Left forelimb (tissue), 1 donor: Measurements from ENCODE around the gene SLCO4A1.

Experiments
- DNase-seq: peaks from one replicate; pipeline ENCODE4 v3.0.0-alpha.2; 2018; ENCODE audit warnings: low spot score

The SLCO4A1 gene

GRCh38 chr20:62638055-62638570, 4.2 kb upstream of the SLCO4A1 start:
- DNase-seq = no peak

GRCh38 chr20:62638679-62639406, 3.5 kb upstream of the SLCO4A1 start:
- no peak for DNase-seq

DNA sequence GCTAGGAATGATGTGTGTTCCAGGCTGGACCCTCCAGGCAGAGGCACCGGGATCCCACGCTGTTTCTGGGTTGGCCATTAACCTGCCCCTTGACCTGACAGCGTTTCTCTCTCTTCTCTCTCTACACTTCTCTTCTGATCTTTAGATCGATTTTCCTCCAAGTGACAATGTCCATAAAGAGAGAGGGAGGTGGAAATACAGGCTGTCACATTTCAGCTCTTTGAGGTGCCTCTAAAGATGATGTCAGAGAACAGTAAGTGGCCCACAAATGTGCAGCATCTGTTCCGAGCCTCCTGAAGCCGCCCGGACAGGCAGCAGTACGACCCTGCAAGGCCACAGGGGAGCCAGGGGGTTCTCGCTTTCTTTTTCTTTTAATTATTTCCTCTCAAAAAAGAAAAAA, 2.5 kb upstream of the SLCO4A1 start:
- DNase-seq = no peak

- no peak for DNase-seq
Measured at GRCh38 chr20:62640870-62641269, 1.4 kb upstream of the SLCO4A1 start.

DNA sequence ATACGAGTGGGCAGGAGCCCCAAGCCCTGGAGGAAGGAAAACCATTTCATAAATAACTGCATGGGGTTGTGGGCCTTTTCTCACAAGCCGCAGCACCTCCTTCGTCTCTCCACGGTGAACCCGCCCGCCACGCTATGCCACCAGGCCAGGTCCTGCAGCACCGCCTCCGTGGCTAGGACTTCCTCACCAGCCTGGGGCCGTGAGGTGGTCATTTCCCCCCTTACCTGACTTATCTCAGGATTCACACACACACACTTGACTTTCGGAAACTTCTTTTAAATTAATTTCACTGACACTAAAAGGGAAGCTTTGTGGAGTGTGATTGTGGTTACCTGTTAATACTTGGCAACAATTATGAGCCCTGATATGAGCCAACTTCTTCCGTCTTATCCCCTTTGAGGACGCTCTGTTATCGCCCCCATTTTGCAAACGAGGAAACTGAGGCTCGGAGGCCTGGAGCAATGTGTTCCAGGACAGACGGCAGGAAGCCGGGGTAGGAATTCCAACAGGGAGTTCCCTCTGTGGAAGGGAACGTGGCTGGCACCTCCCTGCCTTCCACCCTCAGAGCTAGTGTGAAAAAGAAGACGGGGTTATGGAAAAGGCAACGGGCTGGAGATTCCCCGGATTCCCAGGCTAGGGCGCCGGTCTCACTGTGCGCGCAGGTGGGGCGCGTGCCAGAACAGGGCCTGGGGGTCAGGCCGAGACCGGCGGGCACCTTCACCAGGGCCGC, 817 bp upstream of the SLCO4A1 start:
- no peak for DNase-seq

DNA sequence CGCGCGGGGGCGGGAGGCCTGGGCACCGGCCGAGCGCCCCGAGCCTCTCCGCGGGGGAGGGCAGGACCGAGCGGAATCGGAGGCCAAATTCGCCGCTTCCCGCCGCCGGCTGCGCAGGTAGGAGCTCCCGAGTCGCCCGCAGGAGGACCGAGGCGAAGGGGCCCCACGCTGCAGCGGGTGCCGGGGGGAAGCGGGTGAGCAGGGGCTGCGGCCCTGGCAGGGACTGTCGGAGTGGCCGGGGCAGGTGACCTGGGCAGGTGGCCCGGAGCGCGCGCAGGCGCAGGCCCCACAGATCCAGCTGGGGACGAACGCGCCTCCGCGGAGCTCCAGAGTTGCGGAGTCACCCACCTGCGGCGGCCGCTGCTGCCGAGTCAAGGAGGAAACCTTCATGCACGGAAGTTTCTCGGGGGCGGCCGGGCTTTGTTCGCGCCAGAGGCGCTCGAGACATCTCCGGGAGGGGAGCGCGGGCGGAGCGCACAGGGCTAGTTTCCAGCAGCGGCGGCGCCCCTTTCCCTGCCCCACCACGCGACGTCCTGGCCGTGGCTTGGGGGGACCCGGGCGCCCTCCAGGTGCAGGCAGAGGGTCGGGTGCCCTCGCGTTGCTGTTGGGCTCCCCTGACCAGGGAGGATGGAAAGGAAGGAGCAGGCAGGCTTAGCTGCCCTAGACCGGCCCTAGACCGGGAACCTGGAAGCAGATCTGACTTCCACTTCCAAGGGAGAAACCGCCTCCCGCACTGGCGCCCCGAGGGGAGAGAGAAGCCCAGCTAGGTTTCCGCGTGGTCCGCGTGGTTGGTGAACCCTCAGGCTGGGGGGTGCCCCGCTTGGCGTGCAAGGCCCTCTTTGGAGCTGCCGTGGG, 590 bp downstream of the SLCO4A1 start:
- DNase-seq = no peak

DNA sequence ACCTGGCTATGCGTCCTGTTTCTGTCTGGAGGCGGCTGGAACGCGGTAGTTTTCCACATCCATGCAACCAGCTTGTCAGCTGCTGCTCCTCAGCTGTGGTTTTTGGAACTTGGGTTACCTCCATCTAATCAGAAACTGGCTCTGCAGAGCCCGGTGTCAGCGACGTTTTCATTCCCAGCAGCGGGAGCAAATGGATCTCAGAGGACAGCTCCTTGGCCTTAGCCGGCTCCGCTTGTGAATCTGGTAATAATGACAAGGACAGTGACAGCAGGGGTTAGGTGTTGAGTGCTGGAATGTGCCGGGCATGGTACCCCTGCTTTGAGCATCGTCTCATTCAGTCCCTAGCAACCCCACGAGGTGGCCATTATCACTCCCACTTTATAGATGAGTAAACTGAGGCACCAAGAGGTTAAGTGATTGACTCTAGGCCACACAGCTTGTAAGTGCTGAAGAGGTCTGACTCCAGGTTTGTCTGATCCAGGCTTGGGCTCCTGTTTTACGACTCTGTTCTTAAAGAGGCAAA, 1.3 kb downstream of the SLCO4A1 start:
- DNase-seq = no peak

- DNase-seq = no peak
Measured at GRCh38 chr20:62644044-62644795, 1.9 kb downstream of the SLCO4A1 start.

DNA sequence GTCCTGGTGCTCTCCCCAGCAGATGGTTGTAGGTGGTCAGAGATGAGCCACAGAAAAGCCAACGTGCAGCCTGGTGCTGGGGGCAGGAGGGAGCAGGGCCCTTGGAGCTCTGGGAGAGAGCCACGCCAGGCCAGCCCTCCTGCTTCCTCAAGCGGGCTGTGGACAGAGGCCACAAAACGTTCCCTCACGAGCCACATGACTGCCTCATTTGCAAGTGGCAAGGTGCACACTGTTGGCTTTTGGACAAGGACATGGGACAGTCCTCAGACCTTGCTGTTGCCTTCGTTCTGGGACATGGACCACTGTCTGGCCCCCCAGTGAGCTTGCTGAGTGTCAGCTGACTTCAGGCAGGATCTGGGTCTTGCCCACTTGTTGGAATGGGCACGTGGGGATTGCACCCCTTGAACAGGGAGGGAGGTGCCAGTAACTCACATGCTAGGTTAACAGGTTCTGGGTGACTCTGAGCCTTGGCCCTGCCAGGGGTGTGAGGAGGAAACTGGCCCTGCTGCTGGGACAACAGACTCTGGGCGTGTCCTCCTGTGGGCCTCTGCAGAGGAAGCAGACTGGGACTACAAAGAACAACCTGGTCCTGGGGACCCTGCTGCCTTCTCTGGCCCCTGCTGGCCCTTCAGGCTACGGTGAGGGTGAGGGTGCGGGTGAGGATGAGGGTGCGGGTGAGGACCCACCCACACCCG, 2.6 kb downstream of the SLCO4A1 start:
- DNase-seq = no peak

GRCh38 chr20:62645613-62646012, 3.3 kb downstream of the SLCO4A1 start:
- no peak for DNase-seq

DNA sequence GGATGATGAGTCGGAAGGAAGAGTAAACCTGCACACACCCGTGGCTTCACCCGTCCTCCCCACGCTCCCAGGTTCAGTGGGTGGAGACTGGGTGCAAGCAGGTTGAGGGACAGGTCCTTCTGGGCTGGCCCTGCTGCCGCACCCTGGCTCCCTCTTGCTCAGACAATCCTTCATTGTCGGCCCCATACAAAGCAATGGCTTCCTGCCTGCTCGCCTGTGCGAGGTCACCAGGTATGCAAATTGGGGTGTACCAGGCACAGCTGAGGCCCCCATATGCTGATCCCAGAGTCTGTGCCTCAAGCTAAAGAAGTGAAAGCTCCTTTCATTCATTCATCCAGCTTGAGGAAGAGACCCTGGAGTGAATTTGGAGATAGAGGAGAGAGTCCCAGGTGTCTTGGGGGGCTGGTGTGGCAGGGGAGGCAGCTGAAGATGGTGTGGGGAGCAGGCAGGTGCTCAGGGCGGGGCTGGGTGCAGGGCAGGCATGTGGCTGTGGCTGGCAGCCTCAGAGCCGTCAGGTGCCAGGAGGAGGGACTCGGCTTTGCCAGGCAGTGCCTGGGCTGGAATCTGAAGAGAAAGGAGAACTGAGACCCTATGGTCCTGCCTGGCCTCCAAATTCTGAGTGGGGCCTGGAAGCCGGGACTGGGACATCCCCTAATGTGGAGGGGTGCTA, 4.7 kb downstream of the SLCO4A1 start:
- DNase-seq = no peak

DNA sequence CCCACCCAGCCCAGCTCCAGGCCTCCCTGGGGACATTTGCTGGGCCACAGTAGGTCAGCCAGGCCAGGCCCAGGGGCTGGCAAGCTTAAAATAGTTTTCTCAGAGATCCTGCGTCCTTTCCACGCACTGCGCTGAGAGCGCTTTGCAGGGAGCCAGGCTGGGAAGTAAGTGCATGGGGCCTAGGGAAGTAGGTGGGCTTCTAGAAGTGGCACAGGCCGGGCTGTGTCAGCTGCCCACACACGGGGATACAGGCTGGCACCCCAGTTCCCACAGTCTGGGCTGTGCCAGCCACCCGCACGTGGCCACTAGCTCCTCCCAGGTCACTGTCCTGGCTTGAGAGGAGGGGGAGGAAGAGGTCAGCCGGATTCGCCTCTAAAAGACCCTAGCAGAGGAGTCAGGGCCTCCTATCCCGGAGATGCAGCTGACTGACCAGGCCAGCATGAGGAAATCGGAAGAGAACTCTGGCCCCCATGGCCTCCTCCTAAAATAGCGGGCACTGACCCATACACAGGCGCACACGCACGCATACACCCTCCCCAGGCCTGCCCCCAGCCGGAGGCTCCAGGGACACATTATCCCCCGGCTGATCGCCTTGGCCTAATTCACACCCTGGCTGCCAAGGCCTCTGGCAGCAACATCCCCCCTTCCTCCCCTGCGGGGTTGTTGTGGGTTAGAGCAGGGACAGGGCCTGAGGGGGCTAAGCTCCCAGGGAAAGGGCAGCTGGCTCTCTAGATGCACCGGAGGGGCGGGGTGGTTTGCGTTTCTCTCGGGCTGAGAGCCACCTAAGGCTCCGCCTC, 5.4 kb downstream of the SLCO4A1 start:
- DNase-seq = no peak

DNA sequence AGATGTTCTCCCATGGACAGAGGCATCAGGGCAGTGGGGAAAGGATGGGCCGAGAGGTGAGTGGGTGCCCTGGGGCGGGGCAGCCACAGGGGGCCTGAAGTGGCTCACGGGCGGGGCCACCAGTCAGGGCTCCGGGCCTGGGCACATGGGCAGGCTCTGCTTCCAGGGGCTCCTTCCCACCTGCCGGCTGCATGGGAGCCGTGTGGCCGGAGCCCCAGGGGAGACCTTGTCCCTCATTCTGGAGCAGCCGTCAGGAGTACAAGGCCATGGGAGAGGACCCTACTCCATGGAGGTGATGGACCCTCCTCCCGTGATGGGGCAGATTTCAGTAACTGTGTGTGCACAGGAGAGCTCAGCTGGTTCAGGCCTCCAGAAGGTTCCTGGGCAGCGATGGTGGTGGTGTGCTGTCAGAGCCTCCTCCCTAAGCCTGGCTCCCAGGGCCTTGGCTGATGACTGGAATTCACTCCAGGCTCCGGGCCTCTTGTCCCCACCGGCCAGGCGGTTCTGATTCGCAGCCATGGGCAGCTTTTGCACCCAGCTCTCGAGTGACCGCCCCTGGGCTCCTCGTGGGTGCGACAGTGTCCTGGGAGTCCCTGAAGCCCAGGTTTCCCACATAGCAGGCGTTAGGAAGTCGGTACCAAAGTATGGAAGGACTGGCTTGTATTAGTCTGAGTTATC, 6.2 kb downstream of the SLCO4A1 start:
- no peak for DNase-seq

GRCh38 chr20:62649140-62649539, 6.8 kb downstream of the SLCO4A1 start:
- no peak for DNase-seq

GRCh38 chr20:62650551-62651284, 8.4 kb downstream of the SLCO4A1 start:
- no peak for DNase-seq

- DNase-seq = no peak
Measured at GRCh38 chr20:62651285-62652021, 9.2 kb downstream of the SLCO4A1 start.
